ENCODE results near the gene PRSS36. TPM values are rescaled to one million over a fixed set of nuclear protein-coding genes. Genes with fewer than 3 reads are reported as not detected.

Gene PRSS36
- total and polyA plus RNA-seq, 9 of the 15 experiments (the other 6 are each of a cell fraction or from before 2014, with no cell fraction given) = 0.09 to 1.2 (median 0.54) TPM; not detected in 2

- TF ChIP-seq ZBTB40 (IDR thresholded peaks at IDR 0.05) = no peak
- TF ChIP-seq ZBTB40 (CRISPR knock-in tag; IDR thresholded peaks at IDR 0.05) = no peak
- TF ChIP-seq ZNF609 (CRISPR knock-in tag; IDR thresholded peaks at IDR 0.05; ENCODE audit: borderline replicate concordance) = no peak
- no peak for TF ChIP-seq SIN3B (IDR thresholded peaks at IDR 0.05; ENCODE audit: low read depth)
- TF ChIP-seq PBX2 (CRISPR knock-in tag; IDR thresholded peaks at IDR 0.05; ENCODE audit: low read depth) = no peak
- no peak for TF ChIP-seq PBX2 (tag; conservative IDR thresholded peaks at IDR 0.05; ENCODE audit: low read depth)
Observed at GRCh38 chr16:31118223-31119155, 31.4 kb downstream of the PRSS36 start (continued).

Measured in K562 (cell line).